ENCODE results near the gene DRAM1.

DRAM1 gene

DNA sequence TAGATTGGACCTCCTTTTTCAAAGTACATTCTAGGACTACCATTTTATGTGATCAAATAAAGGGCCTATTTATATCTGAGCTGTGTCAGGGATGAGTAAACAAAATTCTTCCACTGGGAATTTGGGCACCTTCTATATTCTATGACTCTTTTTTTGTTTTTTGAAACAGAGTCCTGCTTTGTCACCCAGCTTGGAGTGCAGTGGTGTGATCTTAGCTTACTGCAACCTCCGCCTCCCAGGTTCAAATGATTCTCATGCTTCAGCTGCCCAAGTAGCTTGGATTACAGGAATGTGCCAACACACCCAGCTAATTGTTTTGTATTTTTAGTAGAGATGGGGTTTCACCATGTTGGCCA, 64.8 kb downstream of the DRAM1 start:
- DNase-seq: no peak

DNA sequence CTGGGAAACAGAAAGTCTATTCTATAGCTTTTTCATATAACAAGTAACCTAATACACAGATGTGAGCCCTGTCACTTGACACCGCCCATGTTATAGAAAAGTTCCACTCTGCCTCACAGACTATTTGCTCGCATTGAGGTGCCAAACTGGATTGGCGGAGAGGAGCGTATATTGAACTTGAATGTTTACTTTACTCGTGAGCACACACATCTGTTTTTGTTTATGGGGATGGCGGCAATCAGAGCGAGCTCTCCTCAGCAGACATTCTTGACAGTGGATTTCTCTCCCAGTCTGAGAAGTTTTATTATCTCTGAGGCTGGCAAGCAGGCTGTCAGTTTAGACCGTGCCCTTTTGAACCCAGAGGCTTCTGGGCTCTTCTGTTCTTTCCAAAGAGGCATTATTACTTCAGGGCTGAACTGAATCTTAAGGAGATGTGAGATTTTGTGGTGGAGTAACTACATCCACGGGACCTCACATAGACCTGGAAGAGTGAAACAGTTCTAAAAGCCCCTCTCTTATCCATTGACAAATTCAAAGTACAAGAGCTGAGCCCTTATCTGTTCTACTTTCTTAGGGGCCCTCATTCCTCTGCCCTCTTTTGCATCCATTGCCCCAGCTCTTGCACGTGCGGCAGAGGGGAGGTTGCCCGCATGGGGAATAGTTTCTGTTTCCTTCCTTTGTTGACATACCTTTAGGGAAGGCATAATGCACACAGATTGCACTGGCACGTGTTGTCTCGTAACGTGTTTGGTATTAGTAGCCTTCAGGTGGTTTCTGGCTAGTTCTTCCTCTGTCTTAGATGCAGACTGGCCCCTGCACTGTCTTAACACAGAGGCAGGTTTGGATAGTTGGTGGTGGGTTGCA, 68.2 kb downstream of the DRAM1 start:
- no peak for DNase-seq

DNA sequence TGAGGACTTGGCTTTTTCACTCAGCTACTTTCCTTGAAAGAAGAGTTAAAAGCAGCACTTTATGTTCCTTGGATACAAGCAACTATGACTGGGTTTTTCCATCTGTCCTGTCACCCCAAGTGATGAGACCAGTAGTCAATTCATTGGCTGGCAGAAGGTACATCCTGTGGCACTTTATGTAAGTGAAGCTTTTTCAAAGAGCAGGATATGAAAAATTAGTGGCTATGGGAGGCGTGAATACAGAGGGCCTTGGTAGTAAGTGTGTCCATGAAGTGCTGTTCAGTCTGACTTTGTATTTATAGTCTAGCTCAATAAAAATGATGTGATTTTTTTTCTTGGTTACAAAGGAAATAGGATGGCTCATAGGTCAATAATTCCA, 68.8 kb downstream of the DRAM1 start:
- DNase-seq: no peak

DNA sequence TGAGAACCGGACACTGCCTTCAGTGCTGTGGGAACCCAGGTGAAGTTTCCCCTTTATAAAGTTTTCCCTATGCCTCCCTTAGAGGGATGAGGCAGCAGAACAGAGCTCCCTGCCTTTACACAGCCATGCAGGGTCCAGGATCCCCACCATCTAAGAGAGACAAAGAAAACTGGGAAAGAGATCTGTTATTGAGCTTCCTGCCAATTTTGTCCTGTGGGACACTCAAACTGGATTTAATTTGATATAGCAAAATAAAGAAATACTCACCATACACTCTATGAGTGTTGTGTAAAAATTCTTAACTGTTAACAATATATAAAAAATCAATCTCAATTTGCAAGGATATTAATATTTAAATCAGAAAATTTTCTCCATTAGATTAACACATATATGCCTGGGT, 69.9 kb downstream of the DRAM1 start:
- DNase-seq: no peak

DNA sequence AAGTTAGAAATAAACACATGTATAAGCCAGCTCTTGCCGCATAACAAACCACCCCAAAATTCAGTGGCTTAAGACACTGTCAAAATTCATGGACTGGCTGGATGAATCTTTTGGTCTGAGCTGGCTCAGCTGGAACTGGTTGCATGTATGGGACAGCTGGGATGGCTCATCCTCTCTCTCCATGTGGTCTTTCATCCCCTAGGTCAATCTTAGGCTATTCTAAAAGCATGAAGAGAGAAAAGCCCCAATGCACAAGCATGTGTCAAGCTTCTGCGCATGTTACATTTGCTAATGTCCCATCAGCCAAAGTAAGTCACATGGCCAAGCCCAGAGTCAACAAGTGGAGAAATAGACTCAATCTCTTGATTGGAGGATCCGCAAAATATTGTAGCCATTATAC, 71.0 kb downstream of the DRAM1 start:
- no peak for DNase-seq

DNA sequence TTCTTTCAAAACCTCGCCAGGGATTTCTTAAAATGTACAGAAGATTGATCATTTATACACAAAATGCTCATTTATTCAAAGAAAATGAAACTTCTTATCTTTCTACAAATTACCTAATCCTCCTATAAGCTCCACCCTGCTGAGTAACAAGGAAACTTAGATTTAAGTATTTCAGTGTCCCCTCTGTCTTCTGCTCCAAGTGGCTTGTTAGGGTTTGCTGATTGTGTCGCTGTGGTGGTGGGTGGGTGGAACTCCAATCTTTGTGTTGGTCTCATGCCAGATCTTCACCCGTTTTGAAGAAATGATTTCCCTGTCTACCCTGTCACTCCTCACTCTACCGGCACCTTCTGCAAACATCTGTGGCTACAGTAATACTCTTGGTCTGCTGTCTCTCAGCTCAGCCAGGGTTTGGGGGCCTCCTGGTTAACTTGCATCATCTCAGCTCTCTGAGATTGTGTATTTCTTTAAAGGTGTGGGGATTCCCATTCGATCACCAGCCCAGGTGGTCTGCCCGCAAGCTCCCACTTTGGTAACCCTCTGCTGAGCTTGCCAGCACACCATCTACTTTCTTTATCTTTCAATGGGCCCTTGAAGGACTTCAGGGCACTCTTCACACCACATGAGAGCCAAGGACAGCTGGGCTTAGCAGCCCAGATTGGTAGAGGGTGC, 73.8 kb downstream of the DRAM1 start:
- no peak for DNase-seq

DNA sequence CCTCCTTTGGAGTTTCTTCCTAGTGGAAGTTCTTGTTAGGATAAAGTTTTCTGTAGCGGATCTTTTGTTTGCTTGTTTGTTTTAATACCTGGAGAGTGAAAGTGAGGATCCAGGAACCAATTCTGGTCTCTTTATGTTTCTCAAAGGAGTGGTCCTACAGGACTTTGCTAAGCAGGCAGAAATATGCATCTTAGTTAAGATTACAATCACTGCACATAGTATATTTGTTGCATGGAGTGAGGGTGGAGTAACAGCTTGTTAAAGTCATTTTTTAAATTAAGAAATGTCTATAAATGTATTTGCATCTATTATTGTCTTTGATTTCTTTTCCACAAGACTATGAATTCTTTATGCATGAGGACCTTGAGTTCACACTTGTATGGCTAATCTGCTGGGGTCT, 76.7 kb downstream of the DRAM1 start:
- DNase-seq: no peak

DNA sequence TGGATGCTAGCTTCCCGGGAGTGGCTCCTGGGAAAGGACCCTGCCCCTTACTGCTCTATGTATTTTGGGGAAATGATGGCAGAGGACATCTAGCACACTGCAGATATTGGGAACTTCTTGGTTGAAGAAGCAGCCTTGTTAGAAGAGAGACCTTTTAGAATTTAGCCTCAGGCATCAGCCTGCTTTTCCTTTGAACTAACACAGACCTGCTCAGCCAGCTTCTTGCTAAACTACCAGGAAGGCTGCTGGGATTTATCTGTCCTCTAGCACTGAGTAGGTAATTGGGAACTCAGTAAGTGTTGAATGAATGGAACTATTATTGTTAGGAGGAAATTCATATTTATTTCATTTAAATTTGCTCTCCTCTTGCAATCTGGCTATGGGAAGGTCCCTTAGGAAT, 77.3 kb downstream of the DRAM1 start:
- DNase-seq: no peak

DNA sequence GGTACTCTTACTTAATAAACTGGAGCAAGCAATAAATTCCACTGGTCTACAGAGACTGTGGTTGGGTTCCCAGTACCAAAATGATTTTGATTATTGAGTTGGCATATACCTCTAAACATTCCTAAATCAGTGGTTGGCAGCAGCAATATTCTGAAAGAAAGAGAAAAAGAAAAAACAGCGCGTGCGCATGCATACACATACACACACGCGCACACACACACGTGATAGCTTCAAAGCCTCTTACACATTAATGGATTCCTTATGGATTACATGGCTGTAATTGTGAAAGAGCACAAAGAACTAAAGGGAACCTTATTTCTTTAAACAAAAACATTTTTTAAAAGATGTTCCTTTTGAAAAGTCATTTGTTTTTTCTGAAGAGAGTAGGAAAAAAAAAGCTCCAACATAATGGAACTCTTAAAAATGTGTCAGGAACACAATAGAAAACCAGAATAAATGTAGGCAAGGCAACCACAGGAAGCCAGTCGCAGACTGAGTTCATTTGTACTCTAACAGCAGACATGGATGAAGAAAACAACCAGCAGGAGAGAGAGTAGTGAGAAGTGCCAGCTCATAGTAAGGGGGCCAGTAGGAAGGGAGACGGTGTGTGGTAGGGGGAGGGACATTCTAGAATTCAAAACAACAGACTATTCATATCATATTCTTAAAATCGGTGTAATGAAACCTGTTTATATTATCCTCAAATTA, 80.0 kb downstream of the DRAM1 start:
- no peak for DNase-seq

DNA sequence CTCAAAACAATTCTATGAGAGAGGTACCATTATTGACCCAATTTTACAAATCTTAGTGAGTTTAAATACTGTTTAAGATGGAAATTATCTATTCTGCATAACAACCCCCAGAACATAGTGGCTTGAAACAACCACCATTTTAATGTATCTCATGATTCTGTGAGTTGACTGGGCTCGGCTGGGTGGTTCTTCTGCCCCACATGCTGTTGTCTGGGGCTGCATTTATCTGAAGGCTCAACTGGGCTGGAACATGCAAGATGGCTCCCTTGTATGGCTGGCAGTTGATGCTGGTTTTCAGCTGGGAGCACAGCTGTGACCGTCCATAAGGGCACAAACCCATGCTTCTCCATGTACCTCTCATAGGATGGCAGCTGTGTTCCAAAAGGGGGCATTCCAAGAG, 82.2 kb downstream of the DRAM1 start:
- DNase-seq: no peak

DNA sequence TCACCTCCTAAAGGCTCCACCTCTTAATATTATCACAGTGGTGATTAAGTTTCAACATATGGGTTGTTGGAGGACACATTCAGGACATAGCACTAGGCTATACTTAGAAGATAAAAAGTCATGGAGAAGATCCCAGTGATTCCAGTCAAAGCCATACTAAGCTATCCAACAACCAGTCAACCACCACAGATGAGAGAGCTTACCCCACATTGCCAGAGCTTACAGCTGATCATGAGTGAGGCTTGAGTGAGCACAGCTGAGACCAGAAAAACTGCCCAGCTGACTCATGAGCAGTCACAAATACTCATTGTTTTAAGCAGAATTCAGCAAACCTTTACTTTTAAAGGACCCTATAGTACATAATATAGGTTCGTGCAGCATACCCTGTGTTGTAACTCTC, 85.1 kb downstream of the DRAM1 start:
- DNase-seq: no peak

DNA sequence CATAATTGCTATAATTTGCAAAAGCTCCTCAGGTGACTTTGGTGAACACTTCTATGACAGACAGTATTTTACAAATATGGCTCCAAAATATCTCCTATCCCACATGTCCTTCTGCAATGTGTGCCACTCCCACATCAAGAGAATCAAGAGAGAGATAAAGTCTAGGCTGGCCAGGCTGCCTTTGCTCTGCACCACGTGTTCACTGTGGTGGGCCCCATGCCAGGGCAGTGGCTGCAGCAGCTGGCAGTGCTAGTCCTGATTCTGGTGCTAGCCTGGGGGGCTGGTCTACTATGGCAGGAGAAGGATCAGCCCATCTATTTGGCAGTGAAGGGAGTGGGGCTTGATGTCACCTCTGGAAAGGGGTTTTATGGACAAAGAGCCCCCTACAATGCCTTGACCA, 86.3 kb downstream of the DRAM1 start:
- no peak for DNase-seq

DNA sequence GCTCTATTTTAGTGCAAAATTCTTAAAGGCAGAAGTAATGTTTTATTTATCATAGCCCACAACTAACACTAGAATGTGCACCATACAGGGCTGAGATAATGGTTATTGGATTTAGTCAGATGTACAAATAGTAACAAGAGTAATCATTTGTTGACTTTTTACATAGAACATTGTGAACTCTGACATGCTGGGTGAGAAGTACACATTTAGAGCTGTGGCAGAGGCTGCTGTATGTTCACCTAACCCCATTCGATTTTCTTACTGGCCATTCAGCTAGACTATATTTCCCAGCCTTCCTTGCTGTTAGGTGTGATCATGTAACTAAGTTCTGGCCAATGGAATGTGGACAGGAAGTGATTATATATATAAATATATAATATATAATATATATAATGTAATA, 89.1 kb downstream of the DRAM1 start:
- DNase-seq: no peak

DNA sequence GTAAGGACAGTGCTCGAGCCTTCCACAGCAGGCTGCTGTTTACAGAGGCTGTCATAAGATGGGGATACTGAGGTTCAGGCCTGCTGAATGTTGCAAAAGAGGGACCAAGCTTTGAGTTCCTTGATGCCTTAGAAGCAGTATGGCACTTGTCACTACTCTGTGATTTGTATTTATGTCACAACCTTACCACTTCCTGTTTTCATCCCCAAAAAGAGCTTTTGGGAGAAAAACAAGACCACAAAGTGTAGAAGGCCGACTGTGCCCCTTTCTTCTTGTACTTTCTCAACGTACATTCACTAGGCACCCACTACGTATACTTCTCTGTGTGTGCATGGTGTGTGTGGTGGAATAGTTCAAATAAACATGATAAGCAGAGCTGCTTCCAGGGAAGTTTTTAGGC, 90.1 kb downstream of the DRAM1 start:
- DNase-seq: no peak

DNA sequence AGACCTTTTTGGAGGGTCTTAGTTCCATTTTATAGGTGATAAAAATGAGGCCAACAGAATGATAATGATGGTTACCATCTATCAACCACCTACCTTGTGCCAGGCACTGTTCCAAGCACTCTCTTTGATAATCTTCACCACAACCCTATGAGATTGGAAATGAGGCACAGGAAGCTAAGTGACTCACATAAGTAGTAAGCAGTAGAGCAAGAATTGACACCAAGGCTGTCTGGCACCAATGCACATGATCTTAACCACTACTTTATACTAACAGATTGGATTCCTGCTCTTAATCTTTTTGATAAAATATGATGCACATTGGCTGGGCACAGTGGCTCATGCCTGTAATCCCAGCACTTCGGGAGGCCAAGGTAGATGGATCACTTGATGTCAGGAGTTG, 91.4 kb downstream of the DRAM1 start:
- DNase-seq: no peak

Data from retina (tissue), 1 donor.